Uterus (tissue), 2 donors: ENCODE results near the gene NCOR2.

Experiments used
- POLR2A ChIP-seq, 2 donors: fragments of 450-650 bp; IDR thresholded peaks; one replicate each; pipeline ENCODE4 v1.6.1; 2016; ENCODE audit warnings: antibody characterized with exemption in 2 of 2, mild to moderate bottlenecking in 1 of 2, moderate library complexity in 1 of 2
- TF ChIP-seq, protein P1 (sequence below), 4 experiments: fragments of 200-600 bp in 2 of 4; fragments of 450-650 bp in 2 of 4; sonication (generic) in 2 of 4; IDR thresholded peaks; one replicate each; pipeline ENCODE4 v1.5.1; 2016 to 2019; ENCODE audit warnings: antibody characterized with exemption in 4 of 4, mild to moderate bottlenecking in 2 of 4, moderate library complexity in 1 of 4

DNA sequence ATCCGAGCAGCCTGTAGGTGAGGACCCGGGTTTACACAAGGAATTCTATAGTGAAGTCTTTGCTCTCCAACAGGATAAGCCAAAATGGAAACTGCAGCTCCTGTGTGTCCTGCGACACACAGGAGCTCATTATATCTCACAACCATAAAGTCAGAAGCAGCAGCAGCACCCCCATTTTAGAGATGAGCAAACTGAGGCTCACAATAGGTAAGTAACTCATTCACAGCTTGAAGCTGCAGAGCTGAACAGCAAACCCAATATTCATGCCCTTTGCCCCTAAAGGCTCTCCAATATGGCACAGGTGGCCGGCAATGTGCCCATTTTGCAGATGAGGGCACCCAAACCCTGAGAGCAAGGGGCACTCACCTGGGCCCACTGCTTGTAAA is 4.6 kb downstream of the NCOR2 start:
- TF ChIP-seq, protein P1, sequence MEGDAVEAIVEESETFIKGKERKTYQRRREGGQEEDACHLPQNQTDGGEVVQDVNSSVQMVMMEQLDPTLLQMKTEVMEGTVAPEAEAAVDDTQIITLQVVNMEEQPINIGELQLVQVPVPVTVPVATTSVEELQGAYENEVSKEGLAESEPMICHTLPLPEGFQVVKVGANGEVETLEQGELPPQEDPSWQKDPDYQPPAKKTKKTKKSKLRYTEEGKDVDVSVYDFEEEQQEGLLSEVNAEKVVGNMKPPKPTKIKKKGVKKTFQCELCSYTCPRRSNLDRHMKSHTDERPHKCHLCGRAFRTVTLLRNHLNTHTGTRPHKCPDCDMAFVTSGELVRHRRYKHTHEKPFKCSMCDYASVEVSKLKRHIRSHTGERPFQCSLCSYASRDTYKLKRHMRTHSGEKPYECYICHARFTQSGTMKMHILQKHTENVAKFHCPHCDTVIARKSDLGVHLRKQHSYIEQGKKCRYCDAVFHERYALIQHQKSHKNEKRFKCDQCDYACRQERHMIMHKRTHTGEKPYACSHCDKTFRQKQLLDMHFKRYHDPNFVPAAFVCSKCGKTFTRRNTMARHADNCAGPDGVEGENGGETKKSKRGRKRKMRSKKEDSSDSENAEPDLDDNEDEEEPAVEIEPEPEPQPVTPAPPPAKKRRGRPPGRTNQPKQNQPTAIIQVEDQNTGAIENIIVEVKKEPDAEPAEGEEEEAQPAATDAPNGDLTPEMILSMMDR (IDR thresholded peaks at IDR 0.05) = no peak
- TF ChIP-seq POLR2A (IDR thresholded peaks at IDR 0.05) = no peak
